WERI-Rb-1 (cell line): Measurements from ENCODE around the gene ZBTB11.

ENCODE experiments used
- DNase-seq: peaks from one replicate; pipeline ENCODE4 v3.0.0-alpha.2; 2020
- H3K27ac ChIP-seq: fragments of 250-450 bp; sonication (Bioruptor Pico); 2 replicates; pipeline ENCODE4 v1.5.1; 2020; ENCODE audit warnings: mild to moderate bottlenecking, moderate library complexity
- H3K27me3 ChIP-seq: fragments of 250-450 bp; sonication (Bioruptor Pico); 2 replicates; pipeline ENCODE4 v1.5.1; 2021; ENCODE audit warnings: mild to moderate bottlenecking, low read depth, moderate library complexity; ENCODE audit not compliant: insufficient read depth, severe bottlenecking
- H3K36me3 ChIP-seq: fragments of 250-450 bp; sonication (Bioruptor Pico); 2 replicates; pipeline ENCODE4 v1.5.1; 2020; ENCODE audit warnings: mild to moderate bottlenecking, moderate library complexity
- H3K4me3 ChIP-seq: 2 replicates; pipeline ENCODE4 v1.5.1; 2011; ENCODE audit warnings: low read depth, mild to moderate bottlenecking, control low read depth, low read length
- H3K9me3 ChIP-seq: fragments of 250-450 bp; sonication (Bioruptor Pico); 2 replicates; pipeline ENCODE4 v1.5.1; 2021; ENCODE audit warnings: mild to moderate bottlenecking, moderate library complexity; ENCODE audit not compliant: severe bottlenecking
- CTCF ChIP-seq: IDR thresholded peaks from 2 replicates; pipeline ENCODE4 v1.5.1; 2011; ENCODE audit warnings: low read depth, mild to moderate bottlenecking, control low read depth, inconsistent platforms, low read length

Gene ZBTB11

GRCh38 chr3:101631098-101631796 lies 45.7 kb downstream of the ZBTB11 start:
- Histone ChIP-seq H3K36me3 (no peaks in the 10 kb centered on the region), H3K4me3 (no peak overlapping the region), H3K9me3 (no peaks in the 10 kb centered on the region), H3K27me3 (no peaks in the 10 kb centered on the region), H3K27ac (no peak overlapping the region)
- TF ChIP-seq CTCF: no peak
- DNase-seq: no peak

GRCh38 chr3:101629219-101629618 lies 47.7 kb downstream of the ZBTB11 start:
- TF ChIP-seq CTCF: no peak
- no peak for DNase-seq
- Histone ChIP-seq H3K4me3 (no peak overlapping the region), H3K27ac (no peak overlapping the region), H3K36me3 (no peaks in the 10 kb centered on the region), H3K27me3 (no peaks in the 10 kb centered on the region), H3K9me3 (no peaks in the 10 kb centered on the region)

- Histone ChIP-seq H3K27ac (no peak overlapping the region), H3K27me3 (no peaks in the 10 kb centered on the region), H3K36me3 (no peaks in the 10 kb centered on the region), H3K9me3 (no peaks in the 10 kb centered on the region), H3K4me3 (no peak overlapping the region)
- TF ChIP-seq CTCF: no peak
- no peak for DNase-seq
Measured at GRCh38 chr3:101625879-101626278, 51.1 kb downstream of the ZBTB11 start.

- no peak for DNase-seq
- Histone ChIP-seq H3K9me3 (no peaks in the 10 kb centered on the region), H3K4me3 (no peak overlapping the region), H3K36me3 (no peaks in the 10 kb centered on the region), H3K27me3 (no peaks in the 10 kb centered on the region), H3K27ac (no peak overlapping the region)
- TF ChIP-seq CTCF: no peak
Measured at GRCh38 chr3:101624857-101625256, 52.1 kb downstream of the ZBTB11 start.

GRCh38 chr3:101623656-101624055 lies 53.3 kb downstream of the ZBTB11 start:
- Histone ChIP-seq H3K9me3 (no peaks in the 10 kb centered on the region), H3K36me3 (no peaks in the 10 kb centered on the region), H3K4me3 (no peak overlapping the region), H3K27ac (no peak overlapping the region), H3K27me3 (no peaks in the 10 kb centered on the region)
- no peak for DNase-seq
- TF ChIP-seq CTCF: no peak

GRCh38 chr3:101619734-101620133 lies 57.2 kb downstream of the ZBTB11 start:
- Histone ChIP-seq H3K4me3 (no peak overlapping the region), H3K9me3 (no peaks in the 10 kb centered on the region), H3K27me3 (no peaks in the 10 kb centered on the region), H3K36me3 (no peaks in the 10 kb centered on the region), H3K27ac (no peak overlapping the region)
- no peak for TF ChIP-seq CTCF
- DNase-seq: no peak
